Measurements from ENCODE around the gene SFRP2.

Gene SFRP2

GRCh38 chr4:153814789-153815188, 25.9 kb upstream of the SFRP2 start:
- no peak overlapping the region for H3K4me3 ChIP-seq (ENCODE audit: low read depth, low read length)
- TF ChIP-seq CTCF (IDR thresholded peaks at IDR 0.05; ENCODE audit: low read depth, low read length, missing control alignments): no peak
- DNase-seq (ENCODE audit: low read depth): no peak

GRCh38 chr4:153809916-153810810, 21.3 kb upstream of the SFRP2 start:
- no peak for TF ChIP-seq CTCF (IDR thresholded peaks at IDR 0.05; ENCODE audit: low read depth, low read length, missing control alignments)

GRCh38 chr4:153809307-153809706, 20.4 kb upstream of the SFRP2 start:
- DNase-seq (ENCODE audit: low read depth): no peak
- H3K4me3 ChIP-seq (ENCODE audit: low read depth, low read length): no peak overlapping the region
- TF ChIP-seq CTCF (IDR thresholded peaks at IDR 0.05; ENCODE audit: low read depth, low read length, missing control alignments): no peak

More at GRCh38 chr4:153809916-153810810, 21.3 kb upstream of the SFRP2 start:
- no peak for DNase-seq (ENCODE audit: low read depth)
- no peak overlapping the region for H3K4me3 ChIP-seq (ENCODE audit: low read depth, low read length)

DNA sequence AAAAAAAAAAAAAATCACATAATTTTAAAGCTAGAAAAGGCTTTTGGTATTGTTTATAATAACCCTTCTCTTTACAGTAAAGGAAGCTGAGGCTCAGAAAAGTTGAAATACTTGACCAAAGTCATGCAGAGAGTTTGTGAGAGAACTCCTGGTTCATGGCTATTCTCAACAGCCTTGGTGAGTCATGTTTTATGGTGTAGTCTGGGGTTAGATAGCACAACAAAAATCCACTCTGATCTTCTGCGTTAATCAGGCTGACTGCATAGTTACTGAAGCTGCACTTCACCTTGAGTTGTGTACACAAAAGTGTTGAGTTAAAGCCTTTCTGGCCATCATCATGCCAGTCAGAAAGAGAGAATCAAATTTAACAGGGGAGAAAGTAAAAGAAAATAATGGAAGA, 19.3 kb upstream of the SFRP2 start:
- H3K4me3 ChIP-seq (ENCODE audit: low read depth, low read length): no peak overlapping the region
- TF ChIP-seq CTCF (IDR thresholded peaks at IDR 0.05; ENCODE audit: low read depth, low read length, missing control alignments): no peak
- DNase-seq (ENCODE audit: low read depth): no peak

- DNase-seq (ENCODE audit: low read depth): no peak
- no peak overlapping the region for H3K4me3 ChIP-seq (ENCODE audit: low read depth, low read length)
- no peak for TF ChIP-seq CTCF (IDR thresholded peaks at IDR 0.05; ENCODE audit: low read depth, low read length, missing control alignments)
Measured at GRCh38 chr4:153806073-153806472, 17.2 kb upstream of the SFRP2 start.

DNA sequence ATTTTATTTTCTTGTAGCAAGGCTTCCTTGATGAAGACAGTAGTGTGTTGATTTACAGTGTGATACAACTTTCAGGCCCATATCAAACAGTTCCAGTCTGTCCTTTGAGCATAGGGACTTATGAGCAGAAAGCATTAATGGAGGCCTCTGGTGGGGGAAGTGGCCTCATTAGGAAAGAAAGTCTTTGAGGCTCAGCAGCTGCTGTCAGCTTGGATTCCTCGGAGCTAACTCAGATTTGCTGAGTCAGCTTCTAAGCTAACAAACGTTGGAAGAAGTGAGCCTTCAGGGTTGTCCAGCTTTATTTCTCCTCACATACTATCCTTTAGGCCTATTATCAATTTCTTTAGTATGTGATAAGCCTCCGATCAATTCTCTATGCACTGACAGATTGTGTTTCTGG, 15.8 kb upstream of the SFRP2 start:
- TF ChIP-seq CTCF (IDR thresholded peaks at IDR 0.05; ENCODE audit: low read depth, low read length, missing control alignments): no peak
- DNase-seq (ENCODE audit: low read depth): no peak
- H3K4me3 ChIP-seq (ENCODE audit: low read depth, low read length): no peak overlapping the region

GRCh38 chr4:153799694-153800074, 10.8 kb upstream of the SFRP2 start:
- DNase-seq (ENCODE audit: low read depth): no peak
- TF ChIP-seq CTCF (IDR thresholded peaks at IDR 0.05; ENCODE audit: low read depth, low read length, missing control alignments): no peak
- H3K4me3 ChIP-seq (ENCODE audit: low read depth, low read length): no peak overlapping the region

Measured in GM12864 (cell line).